Measurements from ENCODE around the gene DENND1B.
"Not testable (repeated sequence)": the region's sequence is repeated elsewhere in the genome, so short reads cannot be mapped to it uniquely, and the experiment has no call there.

DENND1B gene

DNA sequence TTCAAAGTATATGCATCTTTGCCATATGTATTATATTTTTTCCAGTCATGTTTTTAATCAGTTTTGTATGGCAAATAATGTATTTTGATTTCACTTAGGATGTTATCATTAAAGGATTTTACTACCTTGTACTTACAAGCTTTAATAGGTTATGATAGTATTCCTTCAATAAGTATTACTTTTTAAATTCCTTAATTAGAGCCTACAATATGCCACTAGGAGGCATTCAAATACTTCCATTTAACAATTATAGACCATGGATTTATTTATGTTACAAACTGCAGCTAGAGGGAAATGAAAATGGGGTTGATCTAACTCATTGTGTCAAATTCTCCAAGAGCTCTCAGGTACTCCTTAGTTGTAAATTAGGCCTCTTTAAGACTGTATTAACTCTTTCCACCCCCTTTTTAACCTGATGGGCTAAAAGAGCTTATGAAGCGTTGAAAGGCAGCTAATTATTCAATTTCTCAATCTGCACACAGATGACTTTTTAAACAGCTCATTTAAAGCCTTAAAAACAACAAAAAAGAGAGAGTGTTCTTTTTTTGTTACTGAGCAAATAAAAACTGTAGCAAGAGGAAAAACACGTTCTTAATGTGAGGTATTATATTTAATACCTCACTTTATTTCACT lies 156.2 kb downstream of the DENND1B start:
- DNase-seq: no peak

DNA sequence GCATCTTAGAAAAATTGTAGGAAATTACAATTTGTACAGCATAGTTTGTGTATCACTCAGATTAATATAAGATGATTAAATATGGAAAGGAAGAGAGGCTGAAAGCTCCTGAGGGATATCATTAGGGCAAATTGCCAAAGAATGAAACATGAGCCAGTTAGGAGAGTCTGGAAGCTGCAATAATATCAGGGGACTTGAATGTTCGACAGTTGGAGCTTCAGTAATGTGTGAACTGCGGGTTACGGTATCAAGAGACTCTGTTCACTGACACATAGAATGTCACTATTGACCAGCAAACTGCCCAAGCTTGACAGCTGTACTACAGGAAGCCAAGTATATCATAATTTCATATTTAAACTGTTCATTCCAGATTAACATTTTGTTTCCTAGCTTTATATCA lies 157.2 kb downstream of the DENND1B start:
- DNase-seq: no peak

DNA sequence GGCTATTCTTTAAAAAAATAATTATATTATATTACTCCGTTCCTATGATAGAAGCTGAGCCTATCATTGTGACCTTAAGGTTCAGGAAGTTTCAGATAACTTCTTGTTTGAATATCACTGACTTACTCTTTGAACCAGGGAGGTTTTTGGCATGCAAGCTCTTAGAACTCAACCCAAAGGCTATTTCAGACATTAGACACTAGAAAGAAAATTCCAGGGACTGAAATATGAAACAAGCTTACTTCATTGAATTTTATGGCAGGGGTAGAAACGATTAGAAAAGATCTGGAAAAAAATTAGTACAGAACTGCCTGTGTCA lies 159.6 kb downstream of the DENND1B start:
- no peak for DNase-seq

DNA sequence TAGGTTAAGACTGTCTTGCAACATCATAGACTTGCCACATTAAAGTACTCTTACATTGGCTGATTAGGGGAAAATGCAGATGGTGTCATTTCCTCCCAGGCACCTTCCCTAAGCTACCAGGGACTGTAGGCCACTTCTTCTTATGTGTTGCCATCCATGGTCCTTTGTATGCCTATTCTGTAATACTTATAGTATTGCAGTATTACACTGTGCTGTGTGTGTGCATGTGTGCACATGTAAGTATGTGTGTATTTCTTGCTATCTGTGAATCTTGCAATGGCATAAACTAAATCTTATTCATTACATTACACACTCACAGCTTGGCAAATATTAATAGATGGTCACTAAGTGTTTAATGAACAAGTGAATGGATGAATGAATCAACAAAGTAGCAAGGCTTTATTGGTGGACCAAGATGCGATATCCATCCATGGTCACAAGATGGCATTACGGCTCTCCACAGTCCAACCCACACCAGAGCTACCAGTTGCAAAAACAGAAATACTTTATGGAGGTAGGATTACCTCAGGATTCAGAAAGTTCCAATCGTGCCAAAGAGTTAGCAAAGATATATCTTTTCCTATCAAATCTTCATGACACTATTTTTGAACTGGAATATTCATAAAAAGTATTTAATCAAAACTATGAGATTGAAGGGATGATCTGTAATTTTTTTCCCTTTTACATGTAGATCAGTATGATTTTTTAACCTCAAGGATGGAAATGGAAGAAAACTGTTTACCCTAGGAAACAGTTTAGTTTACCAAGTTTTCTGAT lies 160.2 kb downstream of the DENND1B start:
- peak; percentile 9 to 15 for DNase-seq

DNA sequence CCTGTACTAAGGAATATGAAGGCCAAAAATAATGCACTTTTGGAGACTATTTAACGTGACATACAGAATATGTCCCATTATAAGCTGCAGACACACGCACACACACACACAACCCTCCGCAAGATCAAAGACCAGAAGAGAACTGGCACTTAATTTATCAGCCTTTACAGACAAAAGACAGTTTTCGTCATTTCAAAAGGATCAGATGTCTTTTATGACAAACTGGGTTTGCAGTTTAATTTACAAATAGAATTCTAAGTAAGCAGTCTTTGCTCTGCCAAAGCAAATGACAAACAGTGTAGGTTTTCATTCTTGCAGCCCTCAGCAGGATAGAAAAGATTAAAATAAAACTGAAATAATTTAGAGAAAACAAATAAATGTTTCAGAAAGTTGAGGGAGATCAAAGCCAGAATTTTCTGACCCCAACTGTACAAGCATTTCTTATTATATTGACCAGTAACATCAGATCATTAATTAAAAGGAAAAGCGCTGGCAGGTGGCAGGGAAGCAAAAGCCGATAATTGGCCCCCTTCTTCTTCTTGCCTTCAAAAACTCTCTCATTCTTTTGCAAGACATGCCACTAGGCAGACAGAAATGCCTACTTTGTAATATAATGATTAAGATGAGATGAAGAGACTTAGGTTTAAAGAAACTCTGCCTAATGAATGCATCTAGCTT lies 169.0 kb downstream of the DENND1B start:
- no peak for DNase-seq

DNA sequence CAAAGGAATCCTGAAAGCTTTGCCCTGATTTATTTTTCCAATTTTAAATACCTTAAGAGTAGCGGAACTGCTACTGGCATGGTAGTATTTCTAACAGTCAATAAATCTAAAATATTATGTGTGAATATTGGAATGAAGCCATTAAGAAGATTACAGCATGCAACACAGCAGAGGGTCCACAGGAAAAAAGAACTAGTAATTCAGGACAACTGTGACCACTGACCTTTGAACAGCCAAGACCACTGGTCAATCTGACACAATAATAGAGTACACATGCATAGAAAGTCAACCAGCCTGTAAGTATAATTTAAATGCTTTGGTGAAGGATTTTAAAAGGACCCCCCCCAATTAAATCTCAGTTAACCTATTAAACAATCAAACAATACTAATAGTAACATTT lies 171.0 kb downstream of the DENND1B start:
- no peak for DNase-seq

DNA sequence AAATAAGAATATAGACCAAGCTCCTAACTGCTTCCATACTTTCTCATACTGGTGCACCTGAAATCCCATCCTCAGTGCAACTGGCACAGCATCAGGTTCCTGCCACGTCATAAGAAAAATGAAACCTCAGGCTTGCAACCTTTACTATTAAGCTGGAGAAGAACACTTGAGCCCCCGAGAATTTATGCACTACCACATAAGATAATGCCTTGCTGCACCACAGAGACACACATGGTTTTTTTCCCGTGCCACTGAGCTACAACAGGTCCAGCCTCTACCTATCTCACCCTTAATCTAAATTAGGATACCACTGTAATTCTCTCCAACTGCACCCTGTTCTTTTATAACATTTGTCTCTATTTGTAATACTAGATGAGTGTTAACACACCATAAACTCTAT lies 174.5 kb downstream of the DENND1B start:
- no peak for DNase-seq

DNA sequence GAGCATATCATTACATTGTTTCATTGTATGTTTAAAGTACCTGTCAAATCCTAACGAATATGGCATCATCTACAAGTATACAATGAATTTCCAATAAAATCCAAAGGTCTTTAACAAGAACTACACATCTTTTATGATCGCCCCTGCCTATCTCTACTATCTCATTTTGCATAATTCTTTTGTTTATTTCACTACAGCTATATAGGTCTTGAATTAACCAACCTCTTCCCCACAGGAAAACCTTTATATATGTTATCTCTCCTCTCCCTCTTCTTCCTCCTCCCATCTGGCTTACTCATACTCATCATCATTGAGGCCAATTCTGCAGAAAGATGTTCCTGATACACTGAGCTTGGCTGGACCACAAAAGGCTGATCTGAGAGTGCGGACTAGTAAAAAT lies 175.5 kb downstream of the DENND1B start:
- DNase-seq: no peak

DNA sequence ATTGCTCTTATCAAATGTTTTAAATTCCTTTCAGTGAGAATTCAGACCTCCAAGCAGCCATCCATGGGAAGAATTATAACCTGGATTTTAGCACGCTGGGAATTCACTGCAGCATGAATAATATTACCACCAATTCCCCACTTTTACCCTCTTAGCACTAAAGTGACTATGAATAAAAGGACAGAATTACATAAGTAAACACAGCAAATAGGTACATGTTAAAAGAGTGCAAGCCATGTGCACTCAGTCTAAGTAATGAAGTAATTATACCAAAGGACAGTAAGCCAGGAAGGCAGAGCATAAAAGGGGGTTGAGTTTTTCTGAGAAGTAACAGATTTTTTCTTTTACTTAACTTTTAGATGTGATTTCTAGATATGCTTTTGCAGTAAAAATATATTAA lies 176.3 kb downstream of the DENND1B start:
- DNase-seq: no peak

DNA sequence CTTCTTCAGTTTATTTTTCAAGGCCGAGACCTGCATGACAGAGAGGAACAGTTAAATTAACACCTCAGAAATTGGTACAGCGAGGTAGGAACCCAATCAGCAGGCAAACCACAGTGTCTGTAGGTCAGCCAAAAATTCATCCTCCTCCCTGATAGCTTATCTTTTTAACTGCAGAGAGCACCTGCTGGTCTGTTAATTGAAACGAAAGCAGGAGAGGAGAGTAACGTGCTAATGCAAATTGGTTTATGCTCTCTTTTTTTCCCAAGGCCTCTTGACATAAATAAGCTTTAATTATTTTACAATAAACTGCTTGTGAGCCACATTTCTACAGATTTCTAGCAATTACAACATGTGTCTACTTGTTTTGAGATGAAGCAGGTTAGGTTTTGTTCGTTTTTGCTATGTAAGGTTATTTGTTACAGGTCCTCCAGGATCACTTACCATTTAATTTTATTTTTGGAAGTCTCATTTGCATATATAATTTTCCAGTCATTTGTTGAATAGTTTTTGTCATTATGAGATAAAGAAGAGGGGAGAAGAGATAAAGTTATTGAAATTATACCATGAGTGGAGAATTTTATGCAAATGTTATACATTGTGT lies 179.9 kb downstream of the DENND1B start:
- no peak for DNase-seq

DNA sequence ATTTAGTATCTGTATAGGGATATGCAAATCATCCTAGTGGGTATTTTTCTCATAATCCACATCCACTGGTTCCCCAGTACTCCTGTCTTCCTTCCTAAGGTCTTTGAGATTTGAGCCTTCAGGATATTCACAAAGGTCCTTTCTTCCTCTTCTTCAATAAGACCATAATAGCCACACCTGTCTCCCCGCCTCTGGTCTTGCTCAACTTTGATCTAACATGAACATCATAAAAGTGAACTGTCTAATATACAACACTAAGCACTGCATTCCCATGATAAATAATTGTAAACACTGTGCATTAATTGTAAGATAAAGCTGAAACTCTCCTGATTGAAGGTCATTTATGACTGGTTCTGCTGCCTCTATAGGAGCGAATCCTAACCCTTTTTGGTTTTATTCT lies 184.6 kb downstream of the DENND1B start:
- no peak for DNase-seq

DNA sequence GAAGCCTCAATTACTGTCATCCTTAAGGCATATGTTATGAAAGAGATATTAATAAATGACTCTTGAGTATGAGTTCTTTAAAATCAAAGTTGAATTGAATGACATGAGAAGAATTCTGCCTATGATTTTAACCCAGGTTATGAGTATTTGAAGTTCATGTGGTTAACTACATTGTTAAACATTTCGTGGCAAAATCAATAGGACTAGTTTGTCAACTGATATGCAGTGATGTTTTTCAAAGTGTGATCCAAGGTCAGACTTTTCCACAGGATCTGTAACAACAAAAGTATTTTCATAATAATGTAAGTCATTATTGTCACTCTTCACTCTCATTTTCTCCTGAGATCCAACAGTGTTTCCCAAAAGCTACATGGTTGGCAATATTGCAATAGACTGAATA lies 189.5 kb downstream of the DENND1B start:
- DNase-seq: no peak

DNA sequence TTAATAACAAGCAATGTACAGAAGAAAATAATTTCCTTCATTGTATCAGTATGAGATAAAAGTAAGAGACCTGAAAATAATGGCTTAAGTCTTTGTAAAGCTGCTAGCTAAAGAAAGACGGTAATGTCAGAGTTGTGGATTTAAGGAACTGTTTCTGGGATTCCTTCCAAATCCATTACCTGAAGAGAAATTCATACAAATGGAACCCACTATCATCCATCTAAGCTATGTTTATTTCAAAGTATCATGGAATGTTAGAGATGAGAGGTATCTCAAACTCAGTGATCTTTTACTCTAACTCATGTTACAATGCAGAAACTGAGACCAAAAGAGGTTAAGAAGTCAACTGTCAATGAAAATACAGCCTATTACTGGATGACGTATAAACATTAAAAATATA lies 197.7 kb downstream of the DENND1B start:
- DNase-seq: no peak

DNA sequence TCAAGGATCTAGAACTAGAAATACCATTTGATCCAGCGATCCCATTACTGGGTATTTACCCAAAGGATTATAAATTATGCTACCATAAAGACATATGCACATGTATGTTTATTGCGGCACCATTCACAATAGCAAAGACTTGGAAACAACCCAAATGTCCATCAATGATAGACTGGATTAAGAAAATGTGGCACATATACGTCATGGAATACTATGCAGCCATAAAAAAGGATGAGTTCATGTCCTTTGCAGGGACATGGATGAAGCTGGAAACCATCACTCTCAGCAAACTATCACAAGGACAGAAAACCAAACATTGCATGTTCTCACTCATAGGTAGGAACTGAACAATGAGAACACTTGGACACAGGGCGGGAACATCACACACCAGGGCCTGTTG lies 199.7 kb downstream of the DENND1B start:
- not testable (repeated sequence) for DNase-seq

DNA sequence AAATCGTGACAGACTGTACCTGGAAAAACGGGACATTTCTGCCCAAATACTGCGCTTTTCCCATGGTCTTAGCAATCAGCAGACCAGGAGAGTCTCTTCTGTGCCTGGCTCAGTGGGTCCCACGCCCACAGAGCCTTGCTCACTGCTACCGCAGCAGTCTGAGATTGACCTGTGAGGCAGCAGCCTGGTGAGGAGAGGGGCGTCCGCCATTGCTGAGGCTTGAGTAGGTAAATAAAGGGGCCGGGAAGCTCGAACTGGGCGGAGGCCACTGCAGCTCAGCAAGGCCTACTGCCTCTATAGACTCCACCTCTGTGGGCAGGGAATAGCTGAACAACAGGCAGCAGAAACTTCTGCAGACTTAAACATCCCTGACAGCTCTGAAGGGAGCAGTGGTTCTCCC lies 203.1 kb downstream of the DENND1B start:
- no peak for DNase-seq

DNA sequence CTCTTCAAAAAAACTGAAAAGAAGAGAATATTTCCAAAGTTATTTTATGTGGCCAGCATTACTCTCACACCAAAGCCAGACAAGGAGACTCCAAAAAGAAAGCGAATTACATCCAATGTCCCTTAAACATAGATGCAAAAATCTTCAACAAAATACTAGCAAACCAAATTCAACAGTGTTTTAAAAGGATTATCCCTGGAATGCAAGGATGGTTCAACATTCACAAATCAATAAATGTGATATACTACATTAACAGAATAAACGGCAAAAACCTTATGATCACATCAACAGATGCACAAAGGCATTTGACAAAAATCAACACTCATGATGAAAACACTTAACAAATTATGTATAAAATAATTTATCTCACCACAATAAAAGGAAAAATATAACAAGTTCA lies 207.8 kb downstream of the DENND1B start:
- DNase-seq: no peak

DNA sequence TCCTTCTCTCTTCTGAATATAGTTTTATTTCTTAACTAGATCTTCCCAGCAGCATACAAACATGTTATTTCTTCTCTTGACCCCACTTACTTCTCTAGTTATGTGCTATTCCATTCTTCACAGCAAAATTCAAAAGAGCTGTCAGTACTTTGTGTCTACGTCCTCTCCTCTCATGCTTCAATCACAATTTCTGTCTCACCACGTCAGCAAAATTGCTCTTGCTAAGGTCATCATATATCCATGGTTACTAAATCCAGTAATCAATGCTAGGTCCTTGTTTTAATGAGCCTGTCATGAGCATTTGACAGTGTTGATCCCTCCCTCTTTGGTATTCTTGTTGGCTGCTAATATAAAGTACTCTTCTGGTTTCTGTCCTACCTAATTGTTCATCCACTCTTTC lies 214.2 kb downstream of the DENND1B start:
- DNase-seq: no peak

DNA sequence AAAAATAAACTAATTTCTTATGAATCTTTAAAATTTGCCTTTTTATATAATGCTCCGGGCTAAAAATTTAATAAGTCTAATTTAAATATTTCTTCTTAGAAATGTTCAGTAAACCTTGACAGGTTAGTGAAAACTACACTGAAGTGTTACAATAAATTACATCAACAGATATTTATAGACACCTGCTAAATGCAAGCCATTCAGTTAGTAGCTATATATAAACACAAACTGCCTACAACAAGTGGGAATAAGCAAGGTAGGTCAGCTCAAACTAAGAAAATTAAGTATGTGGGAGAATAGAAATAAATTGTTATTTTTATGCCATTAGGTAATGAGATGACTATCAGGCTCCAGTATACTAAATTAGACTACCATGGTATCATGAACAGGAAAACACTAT lies 215.6 kb downstream of the DENND1B start:
- DNase-seq: no peak

DNA sequence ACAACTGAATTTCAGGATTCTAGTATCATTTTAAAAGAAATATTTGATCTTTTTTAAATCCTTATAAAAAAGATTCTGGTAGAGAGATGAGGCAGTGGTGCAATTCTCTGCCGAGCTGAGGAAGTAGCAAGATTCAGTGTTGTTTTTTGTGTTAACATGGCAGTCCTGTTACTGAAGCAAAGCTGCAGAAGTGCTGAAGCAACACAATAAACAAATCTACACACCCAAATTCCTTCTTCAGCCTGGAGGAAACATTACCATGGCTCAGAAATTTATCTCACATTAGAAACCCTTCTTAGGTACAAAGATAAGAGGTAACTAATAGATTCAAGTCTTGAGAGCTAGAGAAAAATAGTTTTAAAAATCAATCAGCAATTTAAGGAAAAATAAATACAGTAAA lies 216.0 kb downstream of the DENND1B start:
- no peak for DNase-seq

DNA sequence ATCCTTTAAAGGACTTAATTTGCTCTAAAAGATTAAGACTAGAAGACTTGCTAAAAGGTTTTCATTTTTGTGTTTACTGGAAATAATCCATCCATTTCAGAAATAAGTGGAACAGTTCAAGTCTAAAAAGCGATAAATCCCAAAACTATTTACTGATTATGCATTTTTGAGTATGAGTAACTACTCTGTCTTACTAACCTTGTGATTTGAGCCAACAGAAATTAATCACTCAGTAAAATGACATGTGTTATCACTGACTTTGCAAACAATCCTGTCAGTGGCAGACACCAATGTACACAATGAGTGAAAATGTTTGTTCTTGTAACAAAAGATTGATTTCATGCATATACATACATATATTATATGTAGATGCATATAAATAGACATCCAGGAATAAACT lies 218.0 kb downstream of the DENND1B start:
- DNase-seq: no peak

DNA sequence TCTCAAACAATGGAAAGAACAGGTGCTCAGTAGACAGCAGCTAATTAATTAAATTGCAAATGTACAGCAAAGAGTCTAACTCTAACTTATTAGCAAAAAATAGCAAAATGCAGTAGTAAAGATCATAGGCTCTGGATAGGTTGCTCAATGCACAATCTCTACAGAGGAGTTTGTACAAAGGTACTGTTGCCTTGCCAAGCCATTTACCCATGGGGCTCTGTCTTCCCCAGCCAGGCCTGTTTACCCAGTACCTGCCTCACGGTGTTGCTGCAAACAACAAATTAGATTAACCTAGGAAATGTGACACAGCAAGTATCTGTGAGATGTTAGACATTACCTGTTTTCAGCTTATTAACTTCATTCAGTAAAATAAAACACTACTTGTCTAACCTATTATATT lies 222.0 kb downstream of the DENND1B start:
- no peak for DNase-seq

DNA sequence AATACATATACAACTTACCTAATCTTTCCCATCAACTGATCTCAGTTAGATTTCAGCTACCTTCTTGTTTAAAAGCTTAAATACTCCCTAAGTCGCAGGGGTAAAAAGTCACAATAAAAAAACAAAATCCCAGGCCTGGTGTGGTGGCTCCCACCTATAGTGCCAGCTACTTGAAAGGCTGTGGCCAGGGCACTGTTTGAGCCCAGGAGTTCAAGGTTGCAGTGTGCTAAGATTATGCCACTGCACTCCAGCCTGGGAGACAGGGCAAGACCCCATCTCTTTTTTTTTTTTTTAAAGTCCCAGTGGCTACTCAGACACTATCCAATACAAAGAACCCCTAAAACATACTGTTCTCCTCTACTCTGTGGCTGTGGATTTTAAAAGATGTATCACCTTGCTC lies 228.3 kb downstream of the DENND1B start:
- DNase-seq: no peak

DNA sequence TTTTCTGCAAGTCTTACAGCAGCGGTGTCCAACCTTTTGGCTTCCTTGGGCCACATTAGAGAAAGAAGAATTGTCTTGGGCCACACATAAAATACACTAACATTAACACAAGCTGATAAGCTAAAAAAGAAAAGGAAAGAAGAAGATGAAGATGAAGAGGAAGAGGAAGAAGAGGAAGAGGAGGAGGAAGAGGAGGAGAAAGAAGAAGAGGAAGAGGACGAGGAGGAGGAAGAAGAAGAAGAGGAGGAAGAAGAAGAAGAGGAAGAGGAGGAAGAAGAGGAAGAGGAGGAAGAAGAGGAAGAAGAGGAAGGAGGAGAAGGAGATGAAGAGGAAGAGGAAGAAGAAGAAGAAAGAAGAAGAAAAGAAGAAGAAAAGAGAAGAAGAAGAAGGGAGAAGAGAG lies 230.7 kb downstream of the DENND1B start:
- DNase-seq: no peak

DNA sequence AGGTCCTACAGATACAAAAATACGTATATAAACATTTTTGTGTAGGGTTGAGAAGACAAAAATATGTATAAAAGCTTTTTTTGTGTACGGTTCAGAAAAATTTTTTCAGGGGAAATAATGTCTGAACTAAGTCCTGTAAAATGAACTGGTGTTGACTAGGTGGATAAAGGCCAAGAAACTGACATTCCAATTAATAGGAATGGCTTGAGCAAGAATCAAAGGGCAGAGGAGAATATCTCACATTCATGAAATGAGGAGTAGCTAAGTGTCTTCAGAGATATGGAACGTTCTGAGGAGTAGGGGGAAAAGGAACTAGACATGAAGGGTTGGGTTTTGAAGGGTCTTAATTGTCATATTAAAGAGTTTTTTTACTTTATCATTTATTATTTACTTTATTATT lies 231.2 kb downstream of the DENND1B start:
- no peak for DNase-seq
